HG03354 (cell line): Measurements from ENCODE around the gene GSG1L2.

Experiments
- ATAC-seq: cut with Tn5 transposase; IDR thresholded peaks from one replicate; pipeline ENCODE4 v1.9.1; 2021; ENCODE audit warnings: mild to moderate bottlenecking; ENCODE audit not compliant: unreplicated experiment, poor library complexity, severe bottlenecking

The GSG1L2 gene

GRCh38 chr17:9821921-9822320 is at the start of gene GSG1L2:
Gene GSG1L2 (minus strand): TSS chr17:9822079. CDS start chr17:9822071, 8 bp downstream.
- no peak for ATAC-seq

- no peak for ATAC-seq
Observed at GRCh38 chr17:9868552-9868951, 46.7 kb upstream of the GSG1L2 start.

- ATAC-seq: no peak
Observed at GRCh38 chr17:9865586-9865985, 43.7 kb upstream of the GSG1L2 start.

GRCh38 chr17:9862949-9863348 is 41.1 kb upstream of the GSG1L2 start:
- no peak for ATAC-seq

- no peak for ATAC-seq
Observed at GRCh38 chr17:9862220-9862619, 40.3 kb upstream of the GSG1L2 start.

GRCh38 chr17:9860851-9861250 is 39.0 kb upstream of the GSG1L2 start:
- no peak for ATAC-seq

- ATAC-seq: no peak
Observed at GRCh38 chr17:9859781-9860180, 37.9 kb upstream of the GSG1L2 start.

- ATAC-seq: no peak
Observed at GRCh38 chr17:9855036-9855435, 33.2 kb upstream of the GSG1L2 start.

GRCh38 chr17:9854255-9854654 is 32.4 kb upstream of the GSG1L2 start:
- ATAC-seq: no peak

- ATAC-seq: no peak
Observed at GRCh38 chr17:9850151-9850550, 28.3 kb upstream of the GSG1L2 start.

- no peak for ATAC-seq
Observed at GRCh38 chr17:9845306-9845705, 23.4 kb upstream of the GSG1L2 start.

GRCh38 chr17:9844153-9844552 is 22.3 kb upstream of the GSG1L2 start:
- ATAC-seq: no peak

- no peak for ATAC-seq
Observed at GRCh38 chr17:9843152-9844010, 21.5 kb upstream of the GSG1L2 start.

GRCh38 chr17:9842057-9842758 is 20.3 kb upstream of the GSG1L2 start:
- no peak for ATAC-seq

- ATAC-seq: no peak
Observed at GRCh38 chr17:9839433-9839832, 17.6 kb upstream of the GSG1L2 start.

GRCh38 chr17:9837551-9838471 is 15.9 kb upstream of the GSG1L2 start:
- ATAC-seq: no peak

GRCh38 chr17:9833922-9834321 is 12.0 kb upstream of the GSG1L2 start:
- ATAC-seq: no peak

- ATAC-seq: no peak
Observed at GRCh38 chr17:9830711-9831110, 8.8 kb upstream of the GSG1L2 start.

GRCh38 chr17:9829343-9829742 is 7.5 kb upstream of the GSG1L2 start:
- ATAC-seq: no peak
